DOHH2 (cell line): ENCODE data around the gene LIN37.

Experiments used
- EZH2phosphoT487 ChIP-seq: fragments of 200-600 bp; sonication (generic); IDR thresholded peaks from 2 replicates; pipeline ENCODE4 v1.6.1; 2017; ENCODE audit warnings: borderline replicate concordance, mild to moderate bottlenecking, antibody characterized with exemption, low read length, moderate library complexity, mixed read lengths
- TF ChIP-seq, protein P1 (sequence below): fragments of 200-600 bp; sonication (generic); IDR thresholded peaks from one replicate; pipeline ENCODE4 v1.5.1; 2014; ENCODE audit warnings: antibody characterized with exemption, mild to moderate bottlenecking, low read depth, low read length; ENCODE audit not compliant: poor library complexity, severe bottlenecking

DNA sequence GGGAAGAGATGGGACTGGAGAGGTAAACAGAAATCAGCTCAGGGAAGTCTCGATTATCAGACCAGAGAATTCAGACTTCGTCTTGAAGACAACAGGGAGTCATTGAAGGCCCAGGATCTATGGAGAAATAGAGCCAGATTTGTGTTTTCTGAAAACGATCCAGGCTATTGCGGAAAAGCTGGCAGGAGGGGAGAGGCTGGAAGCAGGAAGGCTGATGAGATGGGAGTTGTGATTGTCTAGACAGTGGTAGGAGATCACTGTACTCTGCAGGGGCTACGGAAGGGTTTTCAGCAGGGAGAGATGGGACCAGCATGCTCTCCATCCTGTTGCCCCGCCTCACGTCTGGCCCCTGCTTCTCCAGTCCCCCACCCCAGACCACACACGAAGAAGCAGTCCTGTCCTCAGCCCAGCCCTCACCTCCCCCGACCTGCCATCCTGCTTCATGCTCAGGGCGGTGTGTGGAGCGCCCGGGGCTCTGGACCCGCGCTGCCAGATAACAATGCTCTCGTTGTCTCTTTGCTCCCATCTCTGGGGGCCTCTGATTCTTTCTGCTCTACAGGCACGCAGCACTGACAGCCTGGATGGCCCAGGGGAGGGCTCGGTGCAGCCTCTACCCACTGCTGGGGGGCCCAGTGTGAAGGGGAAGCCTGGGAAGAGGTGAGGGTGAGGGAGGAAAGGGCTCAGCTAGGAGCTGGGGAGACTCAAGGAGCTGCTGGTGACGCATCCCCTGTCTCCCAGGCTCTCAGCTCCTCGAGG is 28.9 kb downstream of the LIN37 start:
- TF ChIP-seq, protein P1, sequence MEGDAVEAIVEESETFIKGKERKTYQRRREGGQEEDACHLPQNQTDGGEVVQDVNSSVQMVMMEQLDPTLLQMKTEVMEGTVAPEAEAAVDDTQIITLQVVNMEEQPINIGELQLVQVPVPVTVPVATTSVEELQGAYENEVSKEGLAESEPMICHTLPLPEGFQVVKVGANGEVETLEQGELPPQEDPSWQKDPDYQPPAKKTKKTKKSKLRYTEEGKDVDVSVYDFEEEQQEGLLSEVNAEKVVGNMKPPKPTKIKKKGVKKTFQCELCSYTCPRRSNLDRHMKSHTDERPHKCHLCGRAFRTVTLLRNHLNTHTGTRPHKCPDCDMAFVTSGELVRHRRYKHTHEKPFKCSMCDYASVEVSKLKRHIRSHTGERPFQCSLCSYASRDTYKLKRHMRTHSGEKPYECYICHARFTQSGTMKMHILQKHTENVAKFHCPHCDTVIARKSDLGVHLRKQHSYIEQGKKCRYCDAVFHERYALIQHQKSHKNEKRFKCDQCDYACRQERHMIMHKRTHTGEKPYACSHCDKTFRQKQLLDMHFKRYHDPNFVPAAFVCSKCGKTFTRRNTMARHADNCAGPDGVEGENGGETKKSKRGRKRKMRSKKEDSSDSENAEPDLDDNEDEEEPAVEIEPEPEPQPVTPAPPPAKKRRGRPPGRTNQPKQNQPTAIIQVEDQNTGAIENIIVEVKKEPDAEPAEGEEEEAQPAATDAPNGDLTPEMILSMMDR: no peak
- TF ChIP-seq EZH2phosphoT487: no peak
